GM12891 (cell line): ENCODE results near the gene SLC30A4. TPM values are rescaled to one million over a fixed set of nuclear protein-coding genes. Genes with fewer than 3 reads are reported as not detected.
A peak's percentile ranks its signal among the peaks of the same experiment; 100 is the strongest.

ENCODE experiments used
- DNase-seq: peaks from one replicate; pipeline ENCODE4 v3.0.0; 2011; ENCODE audit warnings: low spot score; ENCODE audit not compliant: insufficient read length
- FAIRE-seq: peaks from 2 replicates; lab custom pipeline; 2011; peaks lifted over from hg19 to GRCh38; lab: Jason Lieb, UNC
- PAX5 ChIP-seq: IDR thresholded peaks from 2 replicates; pipeline ENCODE4 v1.6.1; 2011; ENCODE audit warnings: low read length, moderate library complexity, mild to moderate bottlenecking; ENCODE audit not compliant: insufficient read depth, severe bottlenecking
- POLR2A ChIP-seq: IDR thresholded peaks from 2 replicates; pipeline ENCODE4 v1.6.1; 2011; ENCODE audit warnings: low read depth, low read length, control low read depth
- POLR2AphosphoS5 ChIP-seq: IDR thresholded peaks from 2 replicates; pipeline ENCODE4 v1.6.1; 2011; ENCODE audit warnings: low read depth, low read length, control low read depth
- POU2F2 ChIP-seq: IDR thresholded peaks from 2 replicates; pipeline ENCODE4 v1.6.1; 2011; ENCODE audit warnings: low read depth, mild to moderate bottlenecking, control low read depth, low read length, moderate library complexity
- SPI1 ChIP-seq: IDR thresholded peaks from 2 replicates; pipeline ENCODE4 v1.6.1; 2011; ENCODE audit warnings: low read depth, low read length, control low read depth
- TAF1 ChIP-seq: IDR thresholded peaks from 2 replicates; pipeline ENCODE4 v1.6.1; 2011; ENCODE audit warnings: low read depth, low read length, control low read depth
- polyA plus RNA-seq: library from polyadenylated mRNA; unstranded; fragments of >200 nt; gene quantifications from one replicate; pipeline ENCODE4 v1.2.1, GENCODE V29; 2012; ENCODE audit warnings: low read depth, missing spikeins, inconsistent platforms; ENCODE audit not compliant: missing spikeins

SLC30A4 gene, protein sequence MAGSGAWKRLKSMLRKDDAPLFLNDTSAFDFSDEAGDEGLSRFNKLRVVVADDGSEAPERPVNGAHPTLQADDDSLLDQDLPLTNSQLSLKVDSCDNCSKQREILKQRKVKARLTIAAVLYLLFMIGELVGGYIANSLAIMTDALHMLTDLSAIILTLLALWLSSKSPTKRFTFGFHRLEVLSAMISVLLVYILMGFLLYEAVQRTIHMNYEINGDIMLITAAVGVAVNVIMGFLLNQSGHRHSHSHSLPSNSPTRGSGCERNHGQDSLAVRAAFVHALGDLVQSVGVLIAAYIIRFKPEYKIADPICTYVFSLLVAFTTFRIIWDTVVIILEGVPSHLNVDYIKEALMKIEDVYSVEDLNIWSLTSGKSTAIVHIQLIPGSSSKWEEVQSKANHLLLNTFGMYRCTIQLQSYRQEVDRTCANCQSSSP
- polyA plus RNA-seq, result 0.14 TPM

DNA sequence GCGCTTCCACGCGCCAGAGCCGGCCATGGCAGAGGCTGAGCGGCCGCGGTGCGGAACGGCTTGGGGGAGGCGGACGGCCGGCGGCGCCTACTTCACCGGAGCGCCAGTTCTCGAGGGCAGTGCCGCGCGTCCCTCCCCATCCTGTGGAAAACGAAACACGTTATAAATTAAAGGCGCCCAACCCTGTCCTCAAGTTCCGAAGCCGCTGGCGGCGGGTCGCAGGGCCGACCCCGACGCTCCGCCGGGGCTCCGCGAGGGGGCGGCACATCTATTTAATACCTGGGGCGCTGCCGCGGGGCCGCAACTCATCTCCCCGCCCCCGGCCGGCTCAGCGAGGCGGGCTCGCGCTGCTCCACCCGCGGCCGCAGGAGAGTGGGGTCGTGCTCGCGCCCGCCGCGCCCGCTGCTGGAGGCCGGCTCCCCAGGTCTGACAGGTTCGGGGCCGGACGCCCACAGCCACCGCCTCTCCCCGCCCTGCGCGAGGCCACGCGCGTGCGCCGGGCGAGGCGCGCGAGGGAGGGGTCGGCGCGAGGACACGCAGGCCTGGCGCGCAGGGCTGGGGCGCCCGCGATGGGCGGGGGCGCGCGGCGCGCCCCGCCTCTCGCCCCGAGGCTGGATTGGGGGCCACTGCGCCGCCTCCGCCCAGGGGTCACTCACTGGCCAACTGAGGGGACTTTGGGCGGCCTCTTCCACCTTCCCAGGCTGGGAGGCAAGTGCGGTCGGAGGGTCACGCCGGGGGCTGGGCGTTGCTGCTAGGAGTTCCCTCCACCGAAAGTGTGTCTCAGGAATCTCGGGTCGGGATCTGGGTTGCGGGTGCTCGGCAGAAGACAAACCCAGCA is at the start of gene SLC30A4:
Gene SLC30A4, minus strand, starts transcription at position 428 of the 838 bp plus-strand sequence. Its CDS starts 401 bp downstream, at position 27.
- DNase-seq (peak; percentile 61), FAIRE-seq (peak; percentile 80)
- TF ChIP-seq POLR2A, result no peak
- TF ChIP-seq PAX5, result peak; percentile 62

DNA sequence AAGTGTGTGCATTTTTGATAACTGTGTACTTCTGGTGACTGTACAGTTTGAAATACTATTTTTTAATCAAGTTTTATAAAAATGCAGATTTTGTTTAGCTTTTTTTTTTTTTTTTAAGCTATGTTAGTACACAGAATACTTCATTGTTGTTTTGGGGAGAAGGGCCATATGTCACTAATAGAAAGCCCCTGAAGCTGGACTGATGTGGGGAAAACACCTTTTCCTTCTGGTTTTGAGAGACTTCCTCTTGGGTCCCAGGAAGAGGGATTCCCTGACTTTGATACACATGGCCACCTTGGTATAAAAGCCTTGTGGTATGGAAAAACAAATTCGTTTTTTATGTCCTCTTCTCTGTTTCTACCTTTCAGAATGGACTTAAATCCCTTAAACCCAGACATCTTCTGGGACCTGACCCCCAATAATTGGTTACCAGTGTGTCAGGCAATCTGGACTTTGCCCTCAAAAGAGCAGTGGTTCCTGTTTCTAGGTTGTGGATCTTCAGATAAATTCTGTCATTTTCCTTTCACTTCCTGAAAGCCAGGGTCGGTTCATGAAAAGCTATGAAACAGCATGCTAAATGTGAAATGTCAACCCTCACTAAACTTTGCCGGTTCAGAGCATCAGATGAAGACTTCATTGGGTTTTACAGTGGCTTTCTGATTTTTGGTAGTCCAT is 33.5 kb upstream of the SLC30A4 start:
- DNase-seq (no peak), FAIRE-seq (no peak)
- TF ChIP-seq SPI1, result peak; percentile 77
- TF ChIP-seq POU2F2, result no peak

DNA sequence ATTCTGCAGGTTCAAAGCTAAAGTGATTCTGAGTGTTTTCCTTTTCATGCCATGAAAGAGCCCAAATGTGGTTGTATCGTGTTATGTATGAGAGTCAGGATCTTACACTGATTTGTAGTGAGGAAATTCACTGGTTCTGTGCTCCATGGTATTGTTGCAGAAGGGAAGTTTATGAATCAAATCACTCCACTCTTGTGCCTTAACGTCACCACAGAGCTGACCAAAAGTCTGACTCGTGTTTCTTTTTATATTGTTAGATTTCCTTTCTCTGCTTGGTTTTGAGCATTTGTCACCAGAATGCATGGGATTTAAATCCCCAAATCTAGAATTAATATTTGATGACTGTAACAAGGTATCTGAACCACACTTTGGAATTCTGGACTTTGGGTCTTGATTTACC is 29.1 kb upstream of the SLC30A4 start:
- DNase-seq, result no peak
- no peak for FAIRE-seq

DNA sequence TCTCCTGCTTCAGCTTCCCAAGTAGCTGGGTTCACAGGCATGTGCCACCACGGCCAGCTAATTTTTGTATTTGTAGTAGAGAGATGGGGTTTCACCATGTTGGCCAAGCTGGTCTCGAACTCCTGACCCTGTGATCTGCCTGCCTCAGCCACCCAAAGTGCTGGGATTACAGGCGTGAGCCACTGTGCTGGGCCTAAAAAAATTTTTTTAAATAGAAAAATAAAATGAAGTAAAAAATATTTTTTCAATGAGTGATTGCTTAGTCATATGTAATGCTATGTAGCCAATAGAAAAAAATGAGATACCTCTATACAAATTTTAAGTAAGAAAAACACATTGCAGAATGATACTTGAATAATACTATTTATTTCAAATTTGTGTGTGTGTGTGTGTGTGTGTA is 27.9 kb upstream of the SLC30A4 start:
- no peak for FAIRE-seq
- TF ChIP-seq POU2F2 (no peak), PAX5 (no peak), POLR2AphosphoS5 (no peak), SPI1 (no peak), TAF1 (no peak), POLR2A (no peak)
- DNase-seq, result no peak

More for the DNA sequence above, 29.1 kb upstream of the SLC30A4 start:
- TF ChIP-seq TAF1, result no peak
- no peak for TF ChIP-seq SPI1
- TF ChIP-seq POLR2AphosphoS5, result no peak
- TF ChIP-seq PAX5, result no peak
- no peak for TF ChIP-seq POLR2A
- no peak for TF ChIP-seq POU2F2

DNA sequence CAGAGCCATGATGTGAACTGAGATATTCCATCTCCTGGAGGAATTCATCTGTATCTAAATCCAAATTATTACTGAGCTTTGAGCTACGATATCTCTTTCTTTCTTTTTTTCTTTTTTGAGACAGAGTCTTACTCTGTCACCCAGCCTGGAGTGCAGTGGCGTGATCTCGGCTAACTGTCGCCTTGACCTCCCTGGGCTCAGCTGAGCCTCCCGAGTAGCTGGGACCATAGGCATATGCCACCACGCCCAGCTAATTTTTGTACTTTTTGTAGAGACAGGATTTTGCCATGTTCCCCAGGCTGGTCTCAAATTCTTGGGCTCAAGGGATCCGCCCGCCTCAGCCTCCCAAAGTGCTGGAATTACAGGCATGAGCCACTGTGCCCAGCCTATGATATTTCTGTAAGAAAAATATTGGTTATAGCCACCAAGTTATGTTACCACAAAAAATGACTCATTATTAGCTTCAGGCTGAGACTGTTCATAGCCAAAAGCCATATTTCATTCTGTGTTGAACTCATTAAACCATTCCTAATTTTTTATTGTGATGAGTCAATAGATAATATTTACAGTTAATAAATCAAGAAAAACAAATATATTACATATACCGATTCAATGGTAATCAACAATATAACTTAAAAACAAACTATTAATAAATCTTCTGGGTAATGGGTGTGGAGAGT is 27.1 kb upstream of the SLC30A4 start:
- FAIRE-seq (no peak), DNase-seq (no peak)
- TF ChIP-seq POU2F2, result no peak
- TF ChIP-seq PAX5, result no peak
- TF ChIP-seq TAF1, result no peak
- TF ChIP-seq SPI1, result no peak
- TF ChIP-seq POLR2AphosphoS5, result no peak
- TF ChIP-seq POLR2A, result no peak

DNA sequence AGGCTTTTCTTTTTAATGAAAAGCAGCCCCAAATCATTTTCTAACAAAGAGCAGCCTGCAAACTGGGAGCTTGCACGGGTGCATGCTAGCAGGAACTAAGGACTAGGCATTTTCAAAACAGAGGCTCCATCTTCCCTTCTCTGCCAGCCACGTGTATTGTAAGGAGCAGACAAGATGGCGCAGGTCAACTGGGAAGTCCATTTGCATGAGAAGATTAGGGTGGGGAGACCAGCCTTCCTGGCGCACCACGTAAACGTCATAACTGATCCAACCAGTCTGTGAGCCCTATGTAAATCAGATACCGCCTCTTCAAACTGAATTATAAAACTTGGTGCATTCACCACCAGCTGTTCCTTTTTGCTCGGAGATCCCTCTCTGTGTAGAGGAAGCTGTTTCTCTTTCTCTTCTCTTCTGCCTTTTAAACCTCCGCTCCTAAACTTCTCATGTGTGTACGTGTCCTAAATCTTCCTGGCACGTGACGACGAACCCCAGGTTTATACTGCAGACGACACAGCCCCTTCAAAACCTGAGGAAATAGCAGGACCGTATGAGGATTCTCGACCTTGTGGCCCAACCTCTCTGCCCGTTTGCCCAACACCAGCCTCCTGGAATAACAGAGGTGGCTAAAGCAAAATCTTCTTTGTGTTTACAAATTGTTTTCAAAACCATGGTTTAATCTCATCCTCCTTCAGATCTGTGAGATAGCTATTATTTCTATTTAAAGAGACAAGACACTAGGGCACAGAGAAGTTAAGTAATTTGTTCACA is 26.4 kb upstream of the SLC30A4 start:
- no peak for FAIRE-seq
- TF ChIP-seq PAX5 (no peak), TAF1 (no peak), POU2F2 (no peak)
- DNase-seq, result no peak

DNA sequence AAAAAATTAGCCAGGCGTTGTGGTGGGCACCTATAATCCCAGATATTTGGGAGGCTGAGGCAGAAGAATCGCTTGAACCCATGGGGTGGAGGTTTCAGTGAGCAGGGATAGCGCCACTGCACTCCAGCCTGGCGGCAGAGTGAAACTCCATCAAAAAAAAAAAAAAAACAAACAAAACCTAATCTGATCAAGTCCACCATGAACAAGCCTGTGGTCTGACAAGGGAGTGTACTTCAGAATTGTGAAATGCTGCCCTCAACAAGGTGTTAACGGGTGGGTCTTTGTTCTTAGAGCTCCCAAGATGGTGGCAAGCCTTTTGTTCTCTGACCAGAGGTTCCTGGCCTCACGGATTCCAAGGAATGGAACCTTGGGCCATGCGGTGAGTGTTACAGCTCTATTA is 24.2 kb upstream of the SLC30A4 start:
- DNase-seq (no peak), FAIRE-seq (no peak)
- no peak for TF ChIP-seq PAX5
- TF ChIP-seq POLR2AphosphoS5, result no peak
- TF ChIP-seq SPI1, result no peak
- no peak for TF ChIP-seq TAF1
- TF ChIP-seq POLR2A, result no peak
- no peak for TF ChIP-seq POU2F2

DNA sequence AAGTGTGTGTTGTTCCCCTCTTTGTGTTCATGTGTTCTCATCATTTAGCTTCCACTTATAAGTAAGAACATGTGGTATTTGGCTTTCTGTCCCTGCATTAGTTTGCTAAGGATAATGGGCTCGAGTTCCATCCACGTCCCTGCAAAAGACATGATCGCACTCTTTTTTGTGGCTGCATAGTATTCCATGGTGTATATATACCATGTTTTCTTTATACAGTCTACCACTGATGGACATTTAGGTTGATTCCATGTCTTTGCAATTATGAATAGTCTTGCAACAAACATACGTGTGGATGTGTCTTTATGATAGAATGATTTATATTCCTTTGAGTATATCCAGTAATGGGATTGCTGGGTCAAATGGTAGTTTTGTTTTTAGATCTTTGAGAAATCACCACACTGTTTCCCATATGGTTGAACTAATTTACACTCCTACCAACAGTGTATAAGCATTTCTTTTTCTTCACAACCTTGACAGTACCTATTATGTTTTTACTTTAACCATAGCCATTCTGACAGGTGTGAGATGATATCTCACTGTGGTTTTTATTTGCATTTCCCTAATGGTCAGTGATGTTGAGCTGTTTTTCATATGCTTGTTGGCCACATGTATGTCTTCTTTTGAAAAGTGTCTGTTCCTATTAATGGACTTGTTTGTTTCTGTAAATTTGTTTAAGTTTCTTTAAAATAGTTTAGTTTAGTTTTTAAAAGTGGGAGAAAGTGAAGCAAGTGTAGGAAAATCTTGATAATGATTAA is 21.9 kb upstream of the SLC30A4 start:
- TF ChIP-seq POU2F2, result no peak
- no peak for TF ChIP-seq POLR2A
- TF ChIP-seq PAX5, result no peak
- no peak for TF ChIP-seq SPI1
- no peak for TF ChIP-seq POLR2AphosphoS5
- no peak for TF ChIP-seq TAF1
- DNase-seq (no peak), FAIRE-seq (no peak)
